GM21576 (cell line): ENCODE measurements around the gene NUDT8.
"Not testable (repeated sequence)": the region's sequence is repeated elsewhere in the genome, so short reads cannot be mapped to it uniquely, and the experiment has no call there.

Experiments
- ATAC-seq: cut with Tn5 transposase; IDR thresholded peaks from one replicate; pipeline ENCODE4 v1.9.1; 2021; ENCODE audit warnings: mild to moderate bottlenecking, moderate library complexity; ENCODE audit not compliant: unreplicated experiment

NUDT8 gene

GRCh38 chr11:67644042-67644441 is 14.3 kb upstream of the NUDT8 start:
- ATAC-seq: no peak

- ATAC-seq: no peak
These were observed 12.7 kb upstream of the NUDT8 start for GRCh38 chr11:67642173-67643120.

GRCh38 chr11:67641338-67642172 is 11.8 kb upstream of the NUDT8 start:
- no peak for ATAC-seq

- no peak for ATAC-seq
These were observed 11.1 kb upstream of the NUDT8 start for GRCh38 chr11:67640758-67641337.

- ATAC-seq: no peak
These were observed 10.5 kb upstream of the NUDT8 start for GRCh38 chr11:67640021-67640757.

- no peak for ATAC-seq
These were observed 9.7 kb upstream of the NUDT8 start, which contains the start of gene TBX10 for GRCh38 chr11:67639438-67639859. TSS of gene TBX10 (minus strand) at chr11:67639763. CDS start at chr11:67639472, 291 bp downstream.

GRCh38 chr11:67638535-67639437 is 9.0 kb upstream of the NUDT8 start:
- ATAC-seq: no peak

GRCh38 chr11:67637441-67637840 is 7.7 kb upstream of the NUDT8 start:
- ATAC-seq: not testable (repeated sequence)

- ATAC-seq: no peak
These were observed 7.2 kb upstream of the NUDT8 start for GRCh38 chr11:67636962-67637361.

GRCh38 chr11:67635231-67635521 is 5.4 kb upstream of the NUDT8 start:
- ATAC-seq: no peak

- ATAC-seq: no peak
These were observed 4.9 kb upstream of the NUDT8 start for GRCh38 chr11:67634366-67635230.

- no peak for ATAC-seq
These were observed 4.1 kb upstream of the NUDT8 start for GRCh38 chr11:67633758-67634365.

- no peak for ATAC-seq
These were observed 3.4 kb upstream of the NUDT8 start for GRCh38 chr11:67632982-67633755.

- no peak for ATAC-seq
These were observed 2.6 kb upstream of the NUDT8 start for GRCh38 chr11:67632175-67632981.

- no peak for ATAC-seq
These were observed 2.1 kb upstream of the NUDT8 start for GRCh38 chr11:67631853-67632174.

GRCh38 chr11:67631411-67631810 is 1.7 kb upstream of the NUDT8 start:
- ATAC-seq: no peak

- no peak for ATAC-seq
These were observed 1.2 kb upstream of the NUDT8 start for GRCh38 chr11:67630943-67631331.
